COLO668 (cell line): ENCODE results near the gene CCDC124.
"Not testable (repeated sequence)": the region's sequence is repeated elsewhere in the genome, so short reads cannot be mapped to it uniquely, and the experiment has no call there.

Experiments used
- DNase-seq: peaks from one replicate; lab custom pipeline; 2025; ENCODE audit not compliant: unreplicated experiment; lab: John Stamatoyannopoulos, UW

Gene CCDC124

DNA sequence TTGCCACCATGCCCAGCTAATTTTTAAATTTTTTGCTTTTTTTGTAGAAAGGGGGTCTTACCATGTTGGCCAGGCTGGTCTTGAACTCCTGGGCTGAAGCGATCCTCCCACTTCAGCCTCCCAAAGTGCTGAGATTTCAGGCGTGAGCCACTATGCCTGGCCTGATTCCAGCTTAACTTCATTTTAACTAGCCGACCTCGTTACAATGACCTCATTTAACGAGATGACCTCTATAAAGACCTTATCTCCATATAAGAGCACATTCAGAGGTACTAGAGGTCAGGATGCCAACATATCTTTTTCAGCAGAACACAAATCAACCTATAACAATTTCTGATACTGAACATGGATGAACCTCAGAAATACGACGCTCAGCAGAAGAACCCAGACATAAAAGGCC lies 44.7 kb downstream of the CCDC124 start:
- no peak for DNase-seq

- no peak for DNase-seq
Observed at GRCh38 chr19:17981611-17982010, 48.8 kb downstream of the CCDC124 start.

- DNase-seq = no peak
Observed at GRCh38 chr19:17982430-17982829, 49.6 kb downstream of the CCDC124 start.

- peak; percentile 5 for DNase-seq
Observed at GRCh38 chr19:17985037-17985818, 52.4 kb downstream of the CCDC124 start.

DNA sequence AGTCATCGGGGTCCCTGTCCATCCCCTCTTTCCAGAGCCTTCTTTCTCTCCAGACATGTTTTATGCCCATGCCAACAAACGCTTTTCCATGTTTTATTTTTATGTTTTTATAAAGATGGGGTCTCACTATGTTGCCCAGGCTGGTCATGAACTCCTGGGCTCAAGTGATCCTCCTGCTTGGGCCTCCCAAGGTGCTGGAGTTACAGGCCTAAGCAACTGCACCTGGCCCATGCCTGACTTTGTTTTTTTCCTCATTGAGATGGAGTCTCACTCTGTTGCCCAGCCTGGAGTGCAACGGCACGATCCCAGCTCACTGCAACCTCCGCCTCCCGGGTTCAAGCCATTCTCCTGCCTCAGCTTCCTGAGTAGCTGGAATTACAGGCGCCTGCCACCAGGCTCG lies 53.8 kb downstream of the CCDC124 start:
- not testable (repeated sequence) for DNase-seq

DNA sequence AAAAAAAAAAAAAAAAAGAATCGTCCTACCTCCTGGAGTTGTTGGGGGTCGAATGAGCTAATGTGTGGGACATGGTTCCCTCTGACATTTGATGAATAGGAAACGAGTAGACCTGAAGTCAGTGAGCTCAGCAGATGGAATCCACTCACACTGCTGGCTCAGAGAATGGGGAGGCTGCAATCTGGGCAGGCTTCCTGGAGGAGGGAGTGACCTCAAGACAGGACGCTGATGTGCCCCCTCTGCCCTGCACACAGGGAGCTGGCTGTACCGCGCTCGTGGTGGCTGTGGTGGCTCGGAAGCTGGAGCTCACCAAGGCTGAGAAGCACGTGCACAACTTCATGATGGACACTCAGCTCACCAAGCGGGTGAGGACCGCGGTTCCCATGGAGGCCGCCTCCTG lies 55.3 kb downstream of the CCDC124 start:
- no peak for DNase-seq

DNA sequence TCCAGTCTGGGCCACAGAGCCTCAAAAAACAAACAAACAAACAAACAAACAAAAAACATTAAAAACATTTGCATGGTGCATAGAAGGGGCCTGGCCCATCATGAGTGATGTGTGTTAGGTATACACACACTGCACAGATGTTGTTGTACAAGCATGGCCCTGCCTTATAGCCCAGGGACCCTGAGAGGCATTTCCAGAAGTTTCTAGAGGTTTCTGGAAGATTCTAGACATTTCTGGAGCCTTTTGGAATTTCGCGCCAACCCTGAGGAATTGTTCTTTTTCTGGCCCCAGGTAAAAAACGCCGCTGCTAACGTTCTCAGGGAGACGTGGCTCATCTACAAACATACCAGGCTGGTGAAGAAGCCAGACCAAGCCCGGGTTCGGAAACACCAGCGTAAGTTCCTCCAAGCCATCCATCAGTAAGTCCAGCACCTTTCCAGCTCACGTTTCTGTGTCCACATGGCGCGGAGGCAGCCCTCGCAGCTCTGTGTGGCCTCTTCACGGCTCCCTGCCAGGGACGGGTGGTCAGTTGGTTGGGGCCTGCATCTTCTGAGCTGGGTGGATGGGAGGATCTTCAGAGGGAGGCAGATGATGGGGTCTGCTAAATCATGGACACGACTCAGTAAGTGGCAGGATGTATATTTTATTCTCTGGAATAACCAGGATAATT lies 56.7 kb downstream of the CCDC124 start:
- DNase-seq = no peak

DNA sequence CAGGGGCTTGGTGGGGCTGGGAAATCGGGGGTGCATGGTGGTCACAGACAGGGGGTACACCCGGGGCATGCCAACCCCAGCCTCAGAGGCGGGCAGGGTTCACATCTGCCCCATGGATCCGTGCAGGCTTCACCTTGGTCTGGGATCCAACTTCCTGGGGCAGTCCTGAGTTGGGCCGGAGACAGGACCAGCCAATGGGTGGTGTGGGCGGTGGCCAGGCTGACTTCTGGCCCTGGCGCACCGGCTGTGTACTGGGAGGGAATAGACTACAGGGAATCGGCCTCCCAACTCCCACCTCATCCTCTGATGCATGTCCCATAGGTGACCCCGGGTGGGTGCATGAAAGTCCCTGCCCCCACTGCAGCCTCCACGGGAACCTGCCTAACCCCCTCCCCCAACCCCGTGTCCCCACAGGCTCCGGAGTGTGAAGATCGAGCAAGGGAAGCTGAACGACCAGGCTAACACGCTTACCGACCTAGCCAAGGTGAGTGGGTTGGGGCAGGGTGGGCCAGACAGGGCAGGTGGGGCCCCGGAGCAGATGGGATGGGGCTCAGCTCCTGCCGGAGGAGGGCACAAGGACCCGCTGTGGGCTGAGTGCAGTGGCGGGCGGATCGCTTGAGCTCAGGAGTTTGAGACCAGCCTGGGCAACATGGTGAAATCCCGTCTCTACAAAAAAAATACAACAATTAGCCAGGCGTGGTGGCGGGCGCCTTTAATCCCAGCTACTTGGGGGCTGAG lies 60.4 kb downstream of the CCDC124 start:
- DNase-seq = no peak
